IPS-NIHi11 (cell line): ENCODE results near the gene MRFAP1.

Source experiments
- DNase-seq: peaks from one replicate; pipeline ENCODE4 v3.0.0; 2012; ENCODE audit warnings: mixed read lengths, low spot score

Gene MRFAP1

DNA sequence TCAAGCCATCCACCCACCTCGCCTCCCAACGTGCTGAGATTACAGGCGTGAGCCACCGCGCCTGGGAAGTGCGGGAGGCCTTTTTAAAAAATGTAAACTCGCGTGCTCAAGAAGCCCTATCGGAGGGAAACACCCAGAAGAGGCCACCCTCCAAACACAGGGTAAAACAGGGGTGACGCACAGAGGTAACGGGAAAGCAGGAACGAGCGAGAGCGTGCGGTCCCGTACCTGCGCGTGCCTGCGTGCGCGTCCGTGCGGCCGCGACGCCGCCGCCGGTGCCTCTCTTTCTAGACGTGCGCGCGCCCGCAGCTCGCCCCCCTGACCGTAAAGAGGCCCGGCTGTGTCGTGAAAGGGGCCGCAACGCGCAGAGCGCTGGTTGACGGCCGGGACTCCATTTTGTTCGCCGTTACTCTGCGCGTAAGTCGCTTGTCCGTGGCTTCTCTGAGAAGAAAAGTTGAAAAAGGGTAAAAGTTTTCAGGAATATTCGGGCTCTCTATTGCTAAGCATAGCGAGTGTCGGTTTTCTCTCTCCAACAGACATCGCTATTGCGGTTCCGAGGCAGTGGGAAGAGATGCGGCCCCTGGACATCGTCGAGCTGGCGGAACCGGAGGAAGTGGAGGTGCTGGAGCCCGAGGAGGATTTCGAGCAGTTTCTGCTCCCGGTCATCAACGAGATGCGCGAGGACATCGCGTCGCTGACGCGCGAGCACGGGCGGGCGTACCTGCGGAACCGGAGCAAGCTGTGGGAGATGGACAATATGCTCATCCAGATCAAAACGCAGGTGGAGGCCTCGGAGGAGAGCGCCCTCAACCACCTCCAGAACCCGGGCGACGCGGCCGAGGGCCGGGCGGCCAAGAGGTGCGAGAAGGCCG, at the start of gene MRFAP1:
TSS of gene MRFAP1 (plus strand) at position 394 of the 872 bp plus-strand sequence. CDS start at position 572, 178 bp downstream.
- peak; percentile 97 for DNase-seq

DNA sequence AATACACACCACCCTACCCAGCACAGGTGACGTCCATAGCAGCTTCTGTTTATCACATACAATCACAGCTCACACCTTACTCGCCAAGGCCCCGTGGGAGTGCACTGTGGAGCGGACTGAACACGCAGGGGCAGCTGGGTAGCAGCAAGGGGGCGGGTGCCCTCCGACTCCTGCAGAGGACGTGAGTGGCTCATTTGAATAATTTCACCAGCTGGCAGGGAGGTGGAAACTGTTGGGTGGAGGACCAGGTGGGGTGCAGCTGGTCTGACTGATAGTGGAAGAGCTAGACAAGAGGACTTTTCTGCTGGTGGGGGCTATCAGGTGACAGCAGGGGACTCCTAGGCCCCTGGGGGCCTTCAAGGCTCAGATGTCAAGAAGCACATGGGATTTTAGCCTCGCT, 49.2 kb upstream of the MRFAP1 start:
- DNase-seq: no peak

DNA sequence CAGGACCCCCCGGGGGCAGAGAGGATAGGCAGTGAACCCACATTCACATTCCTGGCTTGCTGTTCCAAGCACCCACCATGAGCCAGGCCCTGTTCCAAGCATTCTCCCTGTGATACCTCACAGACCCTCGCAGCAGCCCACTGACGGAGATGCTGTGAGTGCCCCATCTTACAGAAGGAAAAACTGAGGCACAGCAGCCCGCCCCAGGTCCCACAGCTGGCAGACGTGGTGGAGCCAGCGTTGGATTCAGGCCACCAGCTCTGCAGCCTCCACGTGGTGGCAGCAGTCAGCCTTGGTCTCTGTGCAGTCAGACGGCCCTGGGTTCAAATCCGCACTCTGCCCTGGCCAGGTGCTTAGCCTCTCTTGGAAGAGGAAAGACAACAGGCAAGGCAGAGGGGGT, 48.7 kb upstream of the MRFAP1 start:
- DNase-seq: no peak

DNA sequence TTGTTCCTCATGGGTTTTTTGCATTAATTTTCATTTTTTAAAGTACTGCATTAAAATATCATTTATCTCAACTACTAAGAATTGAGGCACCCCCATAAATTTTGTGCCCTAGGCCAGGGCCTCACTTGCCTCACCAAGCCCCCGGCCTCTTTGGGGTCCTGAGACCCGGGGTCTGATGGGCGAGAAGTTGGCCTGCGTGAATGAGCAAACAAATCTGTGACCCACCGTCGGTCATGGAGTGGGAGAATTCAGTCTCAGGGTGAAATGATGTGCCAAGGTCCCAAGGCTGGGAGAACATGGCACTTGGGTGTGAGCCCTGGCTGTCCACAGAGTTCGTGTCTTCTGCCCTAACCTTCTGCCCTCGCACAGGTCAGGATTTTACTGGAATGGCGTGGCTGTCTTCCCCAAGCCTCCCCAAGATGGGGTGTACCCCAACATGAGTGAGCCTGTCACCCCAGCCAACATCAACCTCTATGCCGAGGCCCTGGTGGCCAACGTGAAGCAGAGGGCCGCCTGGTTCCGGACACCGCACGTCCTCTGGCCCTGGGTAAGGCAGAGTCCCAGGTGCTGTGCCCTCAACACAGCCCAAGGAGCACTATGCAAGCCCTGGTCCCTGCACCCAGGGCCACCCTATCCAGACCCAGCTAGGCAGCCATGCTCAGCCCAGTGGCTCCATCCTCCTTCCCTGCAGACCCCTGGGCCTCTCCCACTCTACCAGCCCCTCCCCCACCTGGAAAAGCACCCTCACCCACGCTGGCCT, 47.5 kb upstream of the MRFAP1 start:
- no peak for DNase-seq

DNA sequence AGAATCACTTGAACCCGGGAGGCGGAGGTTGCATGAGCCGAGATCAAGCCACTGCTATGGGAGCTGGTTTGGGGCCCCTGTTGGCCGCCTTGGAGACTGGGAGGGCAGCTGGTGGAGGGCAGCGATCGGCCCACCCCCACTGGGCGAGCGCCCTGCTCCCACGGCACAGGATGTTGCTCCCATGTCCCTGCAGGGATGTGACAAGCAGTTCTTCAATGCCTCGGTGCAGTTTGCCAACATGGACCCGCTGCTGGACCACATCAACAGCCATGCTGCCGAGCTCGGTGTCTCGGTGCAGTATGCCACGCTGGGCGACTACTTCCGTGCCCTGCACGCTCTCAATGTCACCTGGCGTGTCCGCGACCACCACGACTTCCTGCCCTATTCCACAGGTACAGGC, 46.1 kb upstream of the MRFAP1 start:
- no peak for DNase-seq

DNA sequence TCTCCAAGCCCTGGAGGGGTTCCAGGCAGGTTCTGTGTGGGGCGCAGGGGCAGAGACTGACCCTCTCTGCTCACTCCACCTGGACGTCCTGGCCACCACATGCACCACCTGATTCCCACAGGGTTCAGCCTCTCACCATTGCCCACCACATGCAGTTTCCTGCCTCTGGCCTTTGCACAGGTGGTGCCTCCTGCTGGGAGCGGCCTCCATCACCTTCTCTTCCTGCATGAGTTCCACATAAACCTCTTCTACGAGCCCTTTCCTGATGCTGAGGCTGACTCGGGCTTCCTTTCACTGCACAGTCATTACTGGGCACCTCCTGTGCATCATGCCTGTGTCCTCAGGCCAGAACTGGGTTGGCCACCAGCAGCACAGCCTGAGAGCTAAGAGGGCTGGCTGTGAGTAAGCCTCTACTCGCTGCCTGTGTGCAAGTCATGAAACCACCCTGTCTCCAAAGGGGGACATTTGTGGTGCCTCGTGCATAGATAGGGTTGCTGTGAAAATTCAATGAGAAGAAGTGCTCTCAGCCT, 45.6 kb upstream of the MRFAP1 start:
- no peak for DNase-seq

DNA sequence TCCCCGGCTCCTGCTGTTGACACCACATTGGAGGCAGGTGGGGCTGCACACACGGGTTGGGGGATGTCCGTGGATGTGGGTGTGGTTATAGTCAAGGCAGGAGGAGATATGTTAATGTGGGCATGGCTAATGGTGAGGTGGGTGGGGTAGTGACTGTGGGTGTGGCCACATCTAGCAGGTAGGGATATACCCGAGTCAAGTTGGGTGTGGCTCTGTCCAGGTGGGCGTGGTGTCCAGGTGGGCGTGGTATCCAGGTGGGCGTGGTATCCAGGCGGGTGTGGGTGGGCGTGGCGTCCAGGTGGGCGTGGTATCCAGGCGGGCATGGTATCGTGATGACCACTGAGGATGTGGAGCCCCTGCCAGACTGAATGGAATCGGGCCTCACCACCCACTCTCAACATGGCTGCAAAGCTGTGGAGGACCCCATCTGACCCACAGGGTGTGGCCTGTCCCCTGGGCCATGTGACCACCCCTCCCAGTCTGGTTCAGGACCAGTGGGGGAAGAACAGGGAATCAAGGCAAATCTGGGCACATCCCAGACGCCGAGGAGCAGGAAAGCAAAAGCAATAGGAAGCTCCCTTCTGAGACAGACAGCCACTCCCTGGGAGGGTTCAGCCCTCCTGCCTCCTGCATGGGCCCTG, 44.5 kb upstream of the MRFAP1 start:
- peak; percentile 86 for DNase-seq

DNA sequence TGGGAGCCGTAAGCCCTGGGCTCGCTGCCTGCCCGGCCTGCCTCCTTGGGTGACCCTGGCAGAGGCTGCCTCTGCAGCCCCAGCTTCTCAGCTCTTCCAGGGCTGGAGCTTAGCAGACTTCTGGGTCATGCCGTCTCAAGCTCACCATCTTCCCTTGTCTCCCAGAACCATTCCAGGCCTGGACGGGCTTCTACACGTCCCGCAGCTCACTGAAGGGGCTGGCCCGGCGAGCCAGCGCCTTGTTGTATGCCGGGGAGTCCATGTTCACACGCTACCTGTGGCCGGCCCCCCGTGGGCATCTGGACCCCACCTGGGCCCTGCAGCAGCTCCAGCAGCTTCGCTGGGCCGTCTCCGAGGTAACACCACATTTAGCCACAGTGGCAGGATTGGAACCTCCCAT, 43.5 kb upstream of the MRFAP1 start:
- no peak for DNase-seq

DNA sequence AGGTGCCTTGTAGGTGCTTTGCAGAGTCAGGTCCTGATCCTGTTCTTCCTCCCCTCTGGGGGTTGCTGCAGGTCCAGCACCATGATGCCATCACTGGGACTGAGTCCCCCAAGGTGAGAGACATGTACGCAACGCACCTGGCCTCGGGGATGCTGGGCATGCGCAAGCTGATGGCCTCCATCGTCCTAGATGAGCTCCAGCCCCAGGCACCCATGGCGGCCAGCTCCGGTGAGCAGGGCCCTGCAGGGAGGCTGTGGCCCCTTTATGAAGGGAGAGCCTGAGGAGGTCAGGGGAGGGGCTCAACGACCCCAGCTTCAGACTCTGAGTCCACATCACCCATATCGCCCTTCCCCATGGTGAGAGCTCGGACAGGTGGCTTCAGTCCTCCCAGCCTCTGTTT, 42.4 kb upstream of the MRFAP1 start:
- DNase-seq: no peak

DNA sequence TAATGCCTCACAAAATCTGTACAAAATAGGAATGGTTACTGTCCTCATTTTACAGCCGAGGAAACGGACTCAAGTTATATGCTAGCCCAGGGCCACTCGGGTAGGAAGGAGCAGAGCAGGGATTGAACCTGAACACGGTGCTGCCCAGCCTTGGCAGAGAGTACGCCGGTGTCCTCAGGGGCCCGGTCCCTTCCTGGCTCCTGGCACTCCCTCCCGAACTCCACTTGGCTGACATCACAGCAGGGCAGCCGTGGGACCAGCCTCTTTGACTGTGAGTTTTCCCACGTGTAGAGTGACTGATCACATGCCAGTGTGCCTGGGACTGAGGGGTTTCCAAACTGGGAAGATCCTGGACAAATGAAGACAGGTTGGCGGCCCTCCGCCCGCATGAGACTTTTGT, 41.8 kb upstream of the MRFAP1 start:
- DNase-seq: no peak

DNA sequence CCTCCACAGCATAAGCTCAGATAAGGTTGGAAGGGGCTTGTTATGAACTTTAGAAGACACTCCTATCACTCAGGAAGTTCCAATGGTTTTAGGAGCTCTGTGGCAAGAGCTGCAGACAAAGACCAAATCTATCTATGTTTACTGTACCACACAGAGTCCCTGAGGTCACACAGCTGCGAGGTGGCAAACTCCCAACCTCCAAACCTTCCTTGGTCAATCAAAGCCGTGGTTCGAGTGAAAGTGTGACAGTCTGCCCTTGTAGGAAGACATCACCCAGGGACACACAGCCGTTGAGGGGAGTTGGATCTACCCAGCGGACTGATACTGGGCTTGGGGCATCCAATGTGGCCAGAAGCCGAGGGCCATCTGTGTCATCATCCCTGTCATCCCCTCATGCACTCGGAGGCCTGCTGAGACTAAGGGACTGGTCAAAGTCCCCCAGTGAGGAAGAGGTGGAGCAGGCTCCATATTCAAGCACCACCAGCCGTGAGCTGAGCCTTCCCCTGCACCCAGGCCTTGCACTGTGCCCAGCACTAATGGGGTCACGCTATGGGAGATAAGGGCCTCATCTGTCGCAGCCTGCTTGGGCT, 38.7 kb upstream of the MRFAP1 start:
- no peak for DNase-seq

DNA sequence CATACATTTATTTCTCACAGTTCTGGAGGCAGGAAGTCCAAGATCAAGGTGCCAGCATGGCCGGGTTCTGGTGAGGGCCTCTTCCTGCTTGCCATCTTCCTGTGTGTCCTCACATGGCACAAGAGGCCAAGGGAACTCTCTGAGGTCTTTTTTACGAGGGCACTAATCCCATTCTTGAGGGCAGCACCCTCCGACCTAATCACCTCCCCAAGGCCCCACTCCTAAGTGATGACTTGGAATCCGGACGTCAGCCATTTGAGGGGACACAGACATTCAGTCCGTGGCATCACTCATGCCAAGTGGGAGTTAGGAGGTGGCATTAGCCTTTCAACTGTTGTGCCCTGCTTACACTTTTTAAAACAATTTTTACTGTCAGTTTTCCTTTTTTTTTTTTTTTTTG, 38.2 kb upstream of the MRFAP1 start:
- DNase-seq: no peak

DNA sequence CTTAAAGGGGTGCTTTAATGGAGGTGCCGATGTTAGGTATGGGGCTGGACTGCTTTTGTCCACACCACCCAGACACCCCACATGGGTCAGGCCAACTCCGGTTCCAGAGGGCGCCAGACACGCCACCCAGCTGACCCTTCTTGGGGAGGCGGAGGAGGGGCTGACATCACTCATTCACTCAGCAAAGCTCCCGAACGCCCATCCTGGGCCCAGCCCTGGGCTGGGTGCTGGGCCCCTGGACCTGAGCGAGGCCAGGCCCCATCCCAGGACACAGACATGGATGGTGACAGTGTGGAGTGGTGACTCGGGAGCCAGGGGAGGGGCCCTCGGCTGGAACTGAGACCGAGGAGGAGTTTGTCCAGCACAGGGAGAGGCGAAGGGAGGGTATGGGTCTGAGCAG, 37.4 kb upstream of the MRFAP1 start:
- no peak for DNase-seq

DNA sequence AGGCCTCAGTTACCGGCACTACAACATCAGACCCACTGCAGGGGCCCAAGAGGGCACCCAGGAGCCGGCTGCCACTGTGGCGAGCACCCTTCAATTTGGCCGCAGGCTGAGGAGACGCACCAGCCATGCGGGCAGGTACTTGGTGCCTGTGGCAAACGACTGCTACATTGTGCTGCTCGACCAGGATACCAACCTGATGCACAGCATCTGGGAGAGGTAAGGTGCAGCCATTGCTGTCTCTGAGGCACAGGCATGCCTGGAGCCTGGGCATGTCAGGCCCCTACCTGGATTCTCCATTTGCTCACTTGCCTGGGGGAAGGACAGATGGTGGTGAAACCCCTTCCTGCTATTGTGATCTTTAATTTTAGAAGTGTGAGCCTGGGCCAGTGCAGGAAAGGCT, 35.4 kb upstream of the MRFAP1 start:
- DNase-seq: no peak

DNA sequence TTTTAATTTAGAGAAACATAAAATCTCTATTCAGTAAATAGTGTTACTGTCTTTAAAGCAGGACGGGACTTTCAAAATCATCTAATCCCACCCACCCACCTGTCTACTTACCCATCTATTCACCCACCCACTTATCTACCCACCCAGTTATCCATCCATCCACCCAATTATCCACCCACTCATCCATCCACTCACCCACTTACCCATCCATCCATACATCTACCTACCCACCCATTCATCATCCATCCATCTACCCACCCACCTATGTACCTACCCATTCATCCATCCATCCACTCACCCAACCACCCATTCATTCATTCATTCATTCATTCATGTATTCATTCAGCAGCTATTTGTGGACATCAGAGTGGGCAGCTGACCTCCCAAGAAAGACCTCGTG, 34.9 kb upstream of the MRFAP1 start:
- no peak for DNase-seq

DNA sequence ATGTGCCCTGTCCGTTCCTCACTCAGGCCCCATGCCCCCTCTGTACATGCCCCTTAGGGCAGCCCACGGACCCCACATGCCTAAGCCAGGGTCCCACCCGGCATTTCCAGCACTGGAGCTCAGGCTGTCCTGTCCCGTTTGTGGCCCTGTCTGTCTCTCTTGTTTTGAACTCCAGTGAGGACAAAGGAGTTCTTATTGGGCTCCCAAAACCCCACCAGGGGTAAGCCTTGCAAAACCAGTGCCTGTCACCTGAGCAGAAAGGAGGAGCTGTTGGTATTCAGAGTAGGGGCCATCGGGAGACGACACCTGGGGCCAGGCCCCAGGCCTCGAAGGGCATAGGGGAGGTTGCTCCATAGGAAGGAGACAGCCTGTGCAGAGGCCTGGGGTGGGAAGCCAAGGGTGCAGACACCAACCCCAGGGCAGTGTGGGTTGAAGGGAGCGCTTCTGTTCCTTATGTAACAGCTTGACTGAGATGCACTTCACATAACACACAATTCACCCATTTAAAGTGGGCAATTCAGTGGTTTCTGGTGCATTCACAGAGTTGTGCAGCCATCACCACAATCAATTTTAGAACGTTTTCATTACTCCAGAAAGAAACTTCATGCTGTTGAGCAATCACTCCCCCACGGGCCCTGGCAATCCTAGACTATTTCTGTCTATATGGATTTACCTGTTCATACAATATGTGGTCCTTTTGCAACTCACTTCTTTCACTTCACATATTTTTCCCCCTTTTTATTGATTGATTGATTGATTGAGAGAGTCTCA, 33.8 kb upstream of the MRFAP1 start:
- no peak for DNase-seq

DNA sequence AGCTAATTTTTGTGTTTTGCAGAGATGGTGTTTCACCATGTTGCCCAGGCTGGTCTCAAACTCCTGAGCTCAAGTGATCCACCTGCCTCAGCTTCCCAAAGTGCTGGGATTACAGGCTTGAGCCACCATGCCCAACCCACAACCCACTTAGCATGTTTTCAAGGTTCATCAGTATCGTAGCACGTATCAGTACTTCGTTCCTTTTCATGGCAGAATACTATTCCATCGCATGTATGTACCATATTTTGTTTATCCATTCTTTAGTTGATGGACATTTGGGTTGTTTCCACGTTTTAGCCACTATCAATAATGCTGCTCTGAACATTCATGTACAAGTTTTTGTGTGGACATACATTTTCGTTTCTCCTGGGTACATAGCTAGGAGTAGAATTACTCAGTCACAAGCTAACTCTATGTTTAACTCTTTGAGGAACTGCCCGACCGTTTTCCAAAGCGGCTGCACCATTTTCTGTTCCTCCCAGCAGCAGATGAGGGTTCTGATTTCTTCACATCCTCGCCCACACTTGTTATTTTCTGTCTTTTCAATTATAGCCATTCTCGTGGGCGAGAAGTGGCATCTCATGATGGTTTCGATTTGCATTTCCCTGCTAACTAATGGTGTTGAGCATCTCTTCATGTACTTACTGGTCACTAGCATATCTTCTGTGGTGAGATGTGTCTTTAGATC, 33.0 kb upstream of the MRFAP1 start:
- DNase-seq: no peak

DNA sequence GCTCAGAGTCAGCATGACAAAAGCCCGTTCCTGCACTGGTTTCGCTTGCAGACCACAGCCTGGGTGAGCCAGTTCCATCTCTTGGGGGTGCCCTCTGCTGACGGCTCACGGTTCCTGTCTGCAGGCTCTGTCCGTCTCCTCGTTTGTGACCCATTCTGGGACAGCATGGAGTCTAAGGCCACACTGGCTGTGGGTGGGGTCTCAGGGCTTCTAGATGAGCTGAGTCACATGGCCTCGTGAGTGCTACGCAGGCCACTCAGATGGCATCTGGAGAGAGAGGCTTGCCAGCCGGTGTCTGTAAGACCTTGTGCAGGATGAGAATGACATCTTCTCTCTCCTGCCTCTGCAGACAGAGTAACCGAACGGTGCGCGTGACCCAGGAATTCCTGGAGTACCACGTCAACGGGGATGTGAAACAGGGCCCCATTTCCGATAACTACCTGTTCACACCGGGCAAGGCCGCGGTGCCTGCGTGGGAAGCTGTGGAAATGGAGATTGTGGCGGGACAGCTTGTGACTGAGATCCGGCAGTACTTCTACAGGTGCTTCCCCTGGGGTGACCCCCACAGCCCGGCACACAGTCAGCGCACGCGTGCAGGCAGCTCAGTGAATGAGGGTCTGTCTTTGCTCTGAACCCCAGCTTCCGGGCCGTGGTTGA, 31.6 kb upstream of the MRFAP1 start:
- DNase-seq: peak; percentile 53

DNA sequence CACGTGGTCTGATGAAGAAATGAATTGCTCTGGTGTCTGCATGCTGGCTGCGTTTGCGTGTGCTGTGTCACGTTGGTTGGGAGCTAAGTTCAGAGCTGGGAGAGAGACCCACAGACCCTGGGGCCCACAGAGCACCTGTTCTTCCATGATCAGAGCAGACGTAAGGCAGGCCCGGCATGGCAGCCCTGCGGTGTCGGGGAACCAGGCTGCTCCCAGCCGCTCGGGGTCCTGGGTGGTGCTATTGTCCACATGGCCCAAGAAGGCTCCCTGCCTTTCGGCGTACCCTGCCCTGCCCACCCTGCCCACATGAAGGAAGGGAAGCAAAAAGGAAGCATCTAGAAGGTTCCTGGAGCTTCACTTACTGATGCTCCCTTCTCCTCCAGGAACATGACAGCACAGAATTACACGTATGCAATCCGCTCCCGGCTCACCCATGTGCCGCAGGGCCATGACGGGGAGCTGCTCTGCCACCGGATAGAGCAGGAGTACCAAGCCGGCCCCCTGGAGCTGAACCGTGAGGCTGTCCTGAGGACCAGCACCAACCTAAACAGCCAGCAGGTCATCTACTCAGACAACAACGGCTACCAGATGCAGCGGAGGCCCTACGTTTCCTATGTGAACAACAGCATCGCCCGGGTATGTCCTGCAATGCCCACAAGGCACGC, 30.9 kb upstream of the MRFAP1 start:
- DNase-seq: no peak
